Esophagus mucosa (tissue), 1 donor: ENCODE results near the gene CBX1. TPM values are rescaled to one million over a fixed set of nuclear protein-coding genes. Genes with fewer than 3 reads are reported as not detected.

ENCODE experiments used
- ATAC-seq: fragments of 200-7000 bp; cut with Tn5 transposase; one replicate; pipeline ENCODE4 v1.9.1; 2020
- total RNA-seq: library from RNA; stranded (reverse); gene quantifications from one replicate; pipeline ENCODE4 v1.2.4, GENCODE V29; 2023
- donor health status: DM: yes; HTN: yes; CAD: no.

CBX1 gene
- total RNA-seq, 1 donor from 2014 or later, result 29.2 TPM

- peak; percentile 89 for ATAC-seq
Measured at GRCh38 chr17:48025040-48025903, 76.0 kb downstream of the CBX1 start.

GRCh38 chr17:48024149-48025039, 76.9 kb downstream of the CBX1 start:
- ATAC-seq, result peak; percentile 18

GRCh38 chr17:48023400-48024148, 77.7 kb downstream of the CBX1 start:
- peak; percentile 41 for ATAC-seq

GRCh38 chr17:48022901-48023300, 78.4 kb downstream of the CBX1 start:
- no peak for ATAC-seq

GRCh38 chr17:48021934-48022333, 79.3 kb downstream of the CBX1 start:
- no peak for ATAC-seq

Other genes with a start within 250 kb of the CBX1 start
- 12.7 TPM for gene SP2, start 205.2 kb downstream of the CBX1 start, total RNA-seq
- 33.3 TPM for gene PNPO, start 159.9 kb downstream of the CBX1 start, total RNA-seq
- gene PRR15L, start 143.6 kb downstream of the CBX1 start, total RNA-seq, result 11.0 TPM
- gene CDK5RAP3, start 130.4 kb downstream of the CBX1 start, total RNA-seq, result 73.4 TPM
- gene COPZ2, start 63.7 kb downstream of the CBX1 start, total RNA-seq, result 17.3 TPM
- gene NFE2L1, start 53.1 kb downstream of the CBX1 start, total RNA-seq, result 90.4 TPM
- 17.4 TPM for gene SNX11, start 6.3 kb upstream of the CBX1 start, total RNA-seq